GM12891 (cell line): ENCODE data around the gene CDCA3.

Source experiments
- POLR2AphosphoS5 ChIP-seq: IDR thresholded peaks from 2 replicates; pipeline ENCODE4 v1.6.1; 2011; ENCODE audit warnings: low read depth, low read length, control low read depth
- TAF1 ChIP-seq: IDR thresholded peaks from 2 replicates; pipeline ENCODE4 v1.6.1; 2011; ENCODE audit warnings: low read depth, low read length, control low read depth

- TF ChIP-seq TAF1 = no peak
- no peak for TF ChIP-seq POLR2AphosphoS5
These were observed 19.0 kb downstream of the CDCA3 start for GRCh38 chr12:6832125-6832524.
